ENCODE results near the gene WDR88.
"Not testable (repeated sequence)": the region's sequence is repeated elsewhere in the genome, so short reads cannot be mapped to it uniquely, and the experiment has no call there.

WDR88 gene

GRCh38 chr19:33150852-33151518 lies 19.1 kb downstream of the WDR88 start:
- TF ChIP-seq CTCF (IDR thresholded peaks at IDR 0.05; ENCODE audit: low read depth, low read length): no peak
- DNase-seq (ENCODE audit: extremely low read depth, low read depth): no peak

GRCh38 chr19:33152176-33152575 lies 20.3 kb downstream of the WDR88 start:
- no peak for DNase-seq (ENCODE audit: extremely low read depth, low read depth)
- no peak for TF ChIP-seq CTCF (IDR thresholded peaks at IDR 0.05; ENCODE audit: low read depth, low read length)

- DNase-seq (ENCODE audit: extremely low read depth, low read depth): not testable (repeated sequence)
Measured at GRCh38 chr19:33152625-33153024, 20.7 kb downstream of the WDR88 start.

GRCh38 chr19:33154313-33154712 lies 22.4 kb downstream of the WDR88 start:
- DNase-seq (ENCODE audit: extremely low read depth, low read depth): not testable (repeated sequence)

GRCh38 chr19:33156334-33156733 lies 24.4 kb downstream of the WDR88 start:
- DNase-seq (ENCODE audit: extremely low read depth, low read depth): no peak
- no peak for TF ChIP-seq CTCF (IDR thresholded peaks at IDR 0.05; ENCODE audit: low read depth, low read length)

- no peak for TF ChIP-seq CTCF (IDR thresholded peaks at IDR 0.05; ENCODE audit: low read depth, low read length)
- no peak for DNase-seq (ENCODE audit: extremely low read depth, low read depth)
Measured at GRCh38 chr19:33157906-33158305, 26.0 kb downstream of the WDR88 start.

GRCh38 chr19:33158365-33158764 lies 26.5 kb downstream of the WDR88 start:
- no peak for DNase-seq (ENCODE audit: extremely low read depth, low read depth)

GRCh38 chr19:33159149-33159548 lies 27.2 kb downstream of the WDR88 start:
- no peak for DNase-seq (ENCODE audit: extremely low read depth, low read depth)
- no peak for TF ChIP-seq CTCF (IDR thresholded peaks at IDR 0.05; ENCODE audit: low read depth, low read length)

More at GRCh38 chr19:33158365-33158764, 26.5 kb downstream of the WDR88 start:
- no peak for TF ChIP-seq CTCF (IDR thresholded peaks at IDR 0.05; ENCODE audit: low read depth, low read length)
